Fibroblast of mammary gland (primary cell): ENCODE measurements around the gene EGR1.
A peak's percentile ranks its signal among the peaks of the same experiment; 100 is the strongest.

Experiments used
- DNase-seq: peaks from one replicate; pipeline ENCODE4 v3.0.0-alpha.2; 2010; ENCODE audit warnings: low read depth
- H3K4me3 ChIP-seq: 2 replicates; pipeline ENCODE4 v1.5.1; 2011; ENCODE audit warnings: low read depth, mild to moderate bottlenecking, low read length, moderate library complexity; ENCODE audit not compliant: control insufficient read depth
- TF ChIP-seq, protein P1 (sequence below): conservative IDR thresholded peaks from 2 replicates; pipeline ENCODE4 v1.5.1; 2011; ENCODE audit warnings: low read depth, low read length, inconsistent platforms; ENCODE audit not compliant: control insufficient read depth, insufficient read depth

EGR1 gene

DNA sequence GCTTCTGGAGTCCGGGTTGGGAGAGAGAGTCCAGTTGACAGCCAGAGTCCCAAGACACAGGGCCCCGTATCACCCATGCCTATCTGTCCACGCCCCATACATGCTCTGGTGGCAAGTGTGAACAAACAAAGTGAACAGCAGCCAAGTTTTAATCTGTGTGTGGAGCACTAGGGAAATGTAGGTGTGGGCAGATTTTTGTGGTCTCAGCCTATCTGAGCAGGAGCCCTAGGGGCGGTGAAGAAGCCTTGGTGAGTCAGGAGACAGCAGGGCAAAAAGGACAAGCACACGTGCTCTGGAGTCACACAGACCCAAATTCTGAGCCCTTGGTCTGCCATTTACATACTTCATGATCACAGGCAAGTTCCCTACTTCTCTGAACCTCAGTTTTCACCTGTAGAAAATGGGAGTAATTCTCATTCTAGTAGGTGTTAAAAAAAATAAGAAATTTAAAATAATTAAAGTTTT, 23.2 kb downstream of the EGR1 start:
- H3K4me3 ChIP-seq: no peak overlapping the region
- TF ChIP-seq, protein P1, sequence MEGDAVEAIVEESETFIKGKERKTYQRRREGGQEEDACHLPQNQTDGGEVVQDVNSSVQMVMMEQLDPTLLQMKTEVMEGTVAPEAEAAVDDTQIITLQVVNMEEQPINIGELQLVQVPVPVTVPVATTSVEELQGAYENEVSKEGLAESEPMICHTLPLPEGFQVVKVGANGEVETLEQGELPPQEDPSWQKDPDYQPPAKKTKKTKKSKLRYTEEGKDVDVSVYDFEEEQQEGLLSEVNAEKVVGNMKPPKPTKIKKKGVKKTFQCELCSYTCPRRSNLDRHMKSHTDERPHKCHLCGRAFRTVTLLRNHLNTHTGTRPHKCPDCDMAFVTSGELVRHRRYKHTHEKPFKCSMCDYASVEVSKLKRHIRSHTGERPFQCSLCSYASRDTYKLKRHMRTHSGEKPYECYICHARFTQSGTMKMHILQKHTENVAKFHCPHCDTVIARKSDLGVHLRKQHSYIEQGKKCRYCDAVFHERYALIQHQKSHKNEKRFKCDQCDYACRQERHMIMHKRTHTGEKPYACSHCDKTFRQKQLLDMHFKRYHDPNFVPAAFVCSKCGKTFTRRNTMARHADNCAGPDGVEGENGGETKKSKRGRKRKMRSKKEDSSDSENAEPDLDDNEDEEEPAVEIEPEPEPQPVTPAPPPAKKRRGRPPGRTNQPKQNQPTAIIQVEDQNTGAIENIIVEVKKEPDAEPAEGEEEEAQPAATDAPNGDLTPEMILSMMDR: no peak
- DNase-seq: peak; percentile 65

DNA sequence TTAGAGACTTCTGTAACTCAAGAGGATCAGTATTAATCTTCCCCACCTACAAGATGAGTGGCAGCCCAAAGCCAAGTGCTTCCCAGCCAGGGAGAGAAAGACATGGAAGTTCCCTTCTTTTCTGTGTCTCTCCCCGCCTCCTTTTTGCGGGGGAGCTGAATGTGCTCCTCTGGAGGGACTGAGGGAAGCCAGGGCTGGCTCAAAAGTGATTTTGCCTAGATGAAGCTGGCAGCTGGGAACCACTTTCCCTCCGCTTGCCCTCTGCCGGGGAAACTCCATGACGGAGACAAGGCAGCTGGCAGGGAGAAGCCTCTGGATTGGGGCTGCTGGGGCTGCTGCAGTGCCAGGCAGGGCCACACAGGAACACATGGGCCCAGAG, 24.4 kb downstream of the EGR1 start:
- H3K4me3 ChIP-seq: no peak overlapping the region
- DNase-seq: no peak
- TF ChIP-seq, protein P1: no peak

DNA sequence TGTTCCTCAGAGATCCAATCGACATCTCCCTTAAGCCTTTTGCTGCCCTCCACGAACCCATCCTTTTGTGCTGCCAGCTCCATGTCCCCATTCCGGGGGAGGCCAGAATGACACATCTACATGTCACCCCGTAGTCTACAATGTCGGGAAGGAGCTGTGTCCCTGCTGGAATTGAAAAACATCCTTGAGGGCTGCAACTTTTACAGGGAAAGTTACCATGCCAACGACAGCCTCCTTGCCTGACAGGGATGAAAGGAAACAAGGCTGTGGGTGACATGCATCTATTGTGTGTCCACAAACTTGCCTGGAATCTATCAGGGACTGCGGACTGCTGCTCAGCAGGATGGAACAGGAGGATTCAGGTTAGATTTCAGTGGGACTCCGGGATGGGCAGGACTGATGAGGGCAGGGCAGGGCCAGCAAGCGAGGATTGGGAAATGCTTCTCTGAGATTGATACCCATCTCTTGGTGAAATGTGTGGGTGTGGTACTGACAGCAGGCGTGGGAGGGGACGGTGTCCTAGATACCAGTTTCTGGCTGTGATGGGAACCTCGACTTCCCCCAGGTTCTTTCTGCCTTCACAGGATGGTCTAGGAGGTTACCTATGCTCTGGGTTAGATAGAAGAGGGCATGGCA, 25.5 kb downstream of the EGR1 start:
- no peak for DNase-seq
- TF ChIP-seq, protein P1: no peak
- H3K4me3 ChIP-seq: no peak overlapping the region

DNA sequence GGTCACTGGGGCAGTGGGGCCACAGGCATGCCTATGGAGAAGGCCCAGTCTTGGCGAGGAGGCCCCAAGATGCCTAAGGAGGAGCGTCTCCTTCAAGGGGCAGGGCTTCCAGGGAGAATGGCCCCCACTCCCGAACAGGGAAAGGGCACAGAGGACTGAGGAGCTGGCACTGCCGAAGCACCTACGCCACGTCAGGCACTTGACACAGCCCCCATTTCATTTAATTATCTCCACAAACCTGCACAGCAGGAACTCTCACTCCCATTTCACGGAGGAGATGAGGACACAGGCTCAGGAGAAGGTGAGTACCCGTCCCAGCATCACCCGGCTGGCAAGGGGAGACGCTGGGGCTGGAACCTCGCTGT, 26.0 kb downstream of the EGR1 start:
- H3K4me3 ChIP-seq: peak overlapping the region; percentile 47
- TF ChIP-seq, protein P1: no peak
- no peak for DNase-seq

DNA sequence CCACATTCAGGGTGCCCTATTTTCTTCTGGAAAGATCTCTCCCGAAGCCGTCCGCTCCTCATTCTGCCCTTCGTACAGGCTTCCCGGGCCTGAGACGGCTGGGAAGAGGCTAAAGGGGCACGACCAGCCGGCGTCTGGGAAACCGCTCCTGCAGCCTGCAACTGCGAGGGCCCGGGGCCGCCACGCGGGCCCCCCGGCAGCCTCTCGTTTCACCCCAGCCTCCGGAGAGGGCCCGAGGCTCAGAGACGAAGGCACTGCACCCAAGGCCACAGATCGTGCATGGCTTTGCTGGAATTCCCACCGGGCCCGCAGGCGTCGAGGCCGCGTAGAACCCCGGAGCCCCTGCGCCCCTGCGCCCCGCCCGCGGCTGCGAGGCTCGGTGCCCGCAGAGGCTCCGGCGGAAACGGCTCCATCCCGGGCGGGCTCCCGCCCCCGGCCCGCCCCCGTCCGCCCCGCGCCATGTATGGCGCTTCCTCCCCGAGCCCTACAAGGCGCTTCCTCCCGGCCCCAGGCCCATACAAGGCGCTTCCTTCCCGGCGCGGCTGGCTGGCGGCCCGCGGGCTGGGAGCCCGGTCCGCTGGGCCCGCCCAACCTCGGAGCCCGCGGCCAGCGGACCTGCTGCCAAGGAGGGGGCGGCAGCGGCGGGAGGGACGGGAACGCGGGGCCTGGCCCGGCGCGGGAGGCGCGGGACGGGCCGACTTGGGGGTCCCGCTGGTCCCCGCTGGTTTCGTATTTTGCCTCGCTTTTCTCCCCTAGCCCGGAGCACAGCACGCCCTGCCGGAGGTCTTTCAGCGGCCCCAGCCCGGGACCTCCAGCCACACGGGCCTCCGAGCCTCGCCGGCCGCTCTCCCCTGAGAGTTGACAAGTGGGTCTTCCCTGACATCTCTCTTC, 26.6 kb downstream of the EGR1 start:
- peak; percentile 84 for DNase-seq
- TF ChIP-seq, protein P1: no peak
- peak overlapping the region; percentile 47 for H3K4me3 ChIP-seq

DNA sequence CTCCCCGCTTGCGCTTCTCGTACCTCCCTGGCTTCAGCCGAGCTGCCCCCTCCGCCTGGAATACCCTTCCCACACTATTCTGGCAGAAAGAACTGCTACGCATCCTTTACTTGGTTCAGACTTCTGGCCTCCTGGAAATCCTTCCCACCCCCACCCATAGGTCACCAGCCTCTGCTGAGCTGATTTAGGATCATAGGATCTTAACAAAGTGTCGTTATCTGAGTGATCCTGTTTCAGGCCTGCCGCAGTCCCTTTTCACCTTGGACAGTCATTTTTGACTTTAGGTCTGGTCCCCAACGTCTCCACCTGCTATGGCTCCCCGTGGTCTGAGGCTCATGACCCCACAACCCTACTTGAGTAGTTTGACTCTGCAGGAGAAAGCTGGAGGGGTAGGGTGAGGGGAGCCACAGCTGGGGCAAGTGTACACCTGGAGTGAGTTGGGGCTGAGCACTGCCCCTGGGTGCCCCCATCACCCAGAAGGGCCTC, 27.3 kb downstream of the EGR1 start:
- peak overlapping the region; percentile 47 for H3K4me3 ChIP-seq
- TF ChIP-seq, protein P1: no peak
- no peak for DNase-seq
